A549 (cell line): ENCODE measurements around the gene DCXR. TPM values are rescaled to one million over a fixed set of nuclear protein-coding genes. Genes with fewer than 3 reads are reported as not detected.

ENCODE experiments used
- ATAC-seq, 2 experiments: fragments of 200-7000 bp in 1 of 2; fragments of >200 bp in 1 of 2; cut with Nextera tagmentation in 1 of 2; cut with Tn5 transposase in 1 of 2; 3 replicates each; pipeline versions ENCODE4 v1.8.0 to v1.9.1; 2018 to 2020; ENCODE audit warnings: mild to moderate bottlenecking in 1 of 2, moderate library complexity in 1 of 2
- CTCF ChIA-PET: fragments of 300-600 bp; sonication (Branson Sonifier 250); formaldehyde crosslinking; extraction: SDS; loops from one replicate; lab custom pipeline; 2021; ENCODE audit warnings: antibody characterized with exemption, inconsistent platforms; lab: Yijun Ruan, JAX
- POLR2A ChIA-PET: fragments of 350-600 bp; formaldehyde crosslinking; extraction: SDS; loops from one replicate; lab custom pipeline; 2021; ENCODE audit warnings: antibody characterized with exemption, inconsistent platforms; lab: Yijun Ruan, JAX
- DNase-seq, 2 experiments: peaks; one replicate each; pipeline versions ENCODE4 v3.0.0 to v3.0.0-alpha.2; 2011 to 2016; ENCODE audit warnings: low read depth in 1 of 2, low spot score in 1 of 2
- FAIRE-seq: peaks from 2 replicates; lab custom pipeline; 2011; peaks lifted over from hg19 to GRCh38; lab: Jason Lieb, UNC
- H3K27ac ChIP-seq, 2 experiments: fragments of >200 bp; sonication (Bioruptor Twin); formaldehyde crosslinking; 3 replicates each; pipeline ENCODE4 v1.5.1; 2016 to 2017
- H3K4me1 ChIP-seq: fragments of >200 bp; sonication (Bioruptor Twin); formaldehyde crosslinking; 3 replicates; pipeline ENCODE4 v1.6.1; 2016
- H3K4me2 ChIP-seq: fragments of >200 bp; sonication (Bioruptor Twin); formaldehyde crosslinking; 3 replicates; pipeline ENCODE4 v1.6.1; 2016
- H3K4me3 ChIP-seq: fragments of >200 bp; sonication (Bioruptor Twin); formaldehyde crosslinking; 3 replicates; pipeline ENCODE4 v1.5.1; 2016
- H3K9me3 ChIP-seq: fragments of >200 bp; sonication (Bioruptor Twin); formaldehyde crosslinking; 3 replicates; pipeline ENCODE4 v1.6.1; 2016
- ATOH8 ChIP-seq: fragments of 250-450 bp; sonication (Bioruptor Pico); IDR thresholded peaks from 2 replicates; pipeline ENCODE4 v1.5.0; 2020; ENCODE audit warnings: low read depth, mild to moderate bottlenecking, moderate library complexity
- BCL3 ChIP-seq: fragments of >200 bp; sonication (Bioruptor Twin); formaldehyde crosslinking; IDR thresholded peaks from 3 replicates; pipeline ENCODE4 v1.6.1; 2016
- CHD4 ChIP-seq: fragments of 200-600 bp; sonication (generic); IDR thresholded peaks from 2 replicates; pipeline ENCODE4 v1.6.1; 2016; ENCODE audit warnings: antibody characterized with exemption, mild to moderate bottlenecking, borderline replicate concordance
- CTCF ChIP-seq: fragments of >200 bp; sonication (Bioruptor Twin); formaldehyde crosslinking; IDR thresholded peaks from 3 replicates; pipeline ENCODE4 v1.5.1; 2016
- EHMT2 ChIP-seq: fragments of 200-600 bp; sonication (generic); IDR thresholded peaks from 2 replicates; pipeline ENCODE4 v1.6.1; 2016; ENCODE audit warnings: antibody characterized with exemption, low read depth, mild to moderate bottlenecking, moderate library complexity
- ELK1 ChIP-seq: fragments of 150-350 bp; IDR thresholded peaks from 2 replicates; pipeline ENCODE4 v1.6.1; 2014; ENCODE audit warnings: low read depth, mild to moderate bottlenecking, low read length
- ESRRA ChIP-seq: fragments of 150-350 bp; IDR thresholded peaks from 2 replicates; pipeline ENCODE4 v1.6.1; 2014; ENCODE audit warnings: mild to moderate bottlenecking, low read length, borderline replicate concordance
- FOSB ChIP-seq: fragments of 250-450 bp; sonication (Bioruptor Pico); IDR thresholded peaks from 2 replicates; pipeline ENCODE4 v1.5.0; 2020; ENCODE audit warnings: mild to moderate bottlenecking, moderate library complexity
- FOXS1 ChIP-seq: fragments of 250-450 bp; sonication (Bioruptor Pico); IDR thresholded peaks from 2 replicates; pipeline ENCODE4 v1.5.0; 2020; ENCODE audit warnings: mild to moderate bottlenecking, moderate library complexity
- HMGXB4 ChIP-seq: fragments of 250-450 bp; sonication (Bioruptor Pico); IDR thresholded peaks from 2 replicates; pipeline ENCODE4 v1.5.0; 2021; ENCODE audit warnings: mild to moderate bottlenecking, moderate library complexity, borderline replicate concordance
- NR3C1 ChIP-seq: fragments of >200 bp; sonication (Bioruptor Twin); formaldehyde crosslinking; IDR thresholded peaks from 3 replicates; pipeline ENCODE4 v1.6.1; 2017
- PBX3 ChIP-seq: IDR thresholded peaks from 2 replicates; pipeline ENCODE4 v1.6.1; 2012
- POLR2A ChIP-seq: IDR thresholded peaks from 2 replicates; pipeline ENCODE4 v1.6.1; 2012; ENCODE audit warnings: mild to moderate bottlenecking, low read length
- RCOR1 ChIP-seq: fragments of 150-350 bp; IDR thresholded peaks from 2 replicates; pipeline ENCODE4 v1.6.1; 2014; ENCODE audit warnings: antibody characterized with exemption, low read length, low read depth
- REST ChIP-seq: fragments of 200-600 bp; sonication (generic); IDR thresholded peaks from 2 replicates; pipeline ENCODE4 v1.6.1; 2016; ENCODE audit warnings: antibody characterized with exemption, mild to moderate bottlenecking, moderate library complexity
- RFX5 ChIP-seq: fragments of 450-650 bp; IDR thresholded peaks from 2 replicates; pipeline ENCODE4 v1.7.1; 2014; ENCODE audit warnings: antibody characterized with exemption, mild to moderate bottlenecking, moderate library complexity
- SMC3 ChIP-seq: fragments of >200 bp; sonication (Bioruptor Twin); formaldehyde crosslinking; IDR thresholded peaks from 3 replicates; pipeline ENCODE4 v1.6.1; 2018; ENCODE audit warnings: inconsistent platforms
- SREBF2 ChIP-seq: fragments of 450-650 bp; IDR thresholded peaks from 2 replicates; pipeline ENCODE4 v1.6.1; 2014; ENCODE audit warnings: mild to moderate bottlenecking, moderate library complexity
- TP53 ChIP-seq: fragments of 250-450 bp; sonication (Bioruptor Pico); IDR thresholded peaks from 2 replicates; pipeline ENCODE4 v1.5.0; 2021; ENCODE audit warnings: mild to moderate bottlenecking, moderate library complexity
- ZC3H11A ChIP-seq: fragments of 450-650 bp; IDR thresholded peaks from 2 replicates; pipeline ENCODE4 v1.6.1; 2014; ENCODE audit warnings: antibody characterized with exemption, mild to moderate bottlenecking
- WGBS: methylation state at CpG from one replicate; pipeline ENCODE4 v1.1.6; 2017; ENCODE audit errors: missing lambda C conversion rate; 5-methylcytosine and 5-hydroxymethylcytosine counted together
- polyA plus RNA-seq, 4 experiments: library from polyadenylated mRNA; depleted of rRNA in 3 of 4; stranded (reverse); fragments of >200 nt; fragmentation: RNase III in 1 of 4; extraction: RNeasy Plus Mini Kit Qiagen cat#74134 plus additional on column Dnase treatment in 1 of 4; gene quantifications; 2 replicates in 3 of 4; 3 replicates in 1 of 4; pipeline ENCODE4 v1.2.3, GENCODE V29; 2011 to 2017

DCXR gene
- polyA plus RNA-seq, 2 of the 4 experiments (the other 2 are of a cell fraction), result 39.3 to 70.7 TPM

- CTCF ChIA-PET, result interaction anchor here (1.0 to 33.2 kb wide), 13 partner anchors 8 to 139 kb away, joined by 3 to 794 read pairs (median 5); partner anchors contain the start of genes MAFG, NOTUM, PYCR1 and RAC3
- WGBS, result 87% methylated on average over 23 of the region's 24 CpGs
- no peak overlapping the region for H3K4me2 ChIP-seq
- POLR2A ChIA-PET, result no interaction called here
- no peak for FAIRE-seq
- H3K4me1 ChIP-seq, result peaks cover 17% of the 10 kb centered on the region; the same call in 2 of the 3 replicates
- no peak for ATAC-seq
- H3K27ac ChIP-seq, result no peak overlapping the region
- TF ChIP-seq CHD4, result no peak
- no peak for TF ChIP-seq CTCF
- TF ChIP-seq POLR2A, result no peak
- no peak for TF ChIP-seq TP53 (CRISPR knock-in tag)
- no peak for TF ChIP-seq FOXS1 (CRISPR knock-in tag)
- no peak for TF ChIP-seq ZC3H11A
- no peak for TF ChIP-seq RFX5
- no peak for TF ChIP-seq BCL3
- TF ChIP-seq ELK1, result no peak
- TF ChIP-seq SMC3, result no peak
- no peak for TF ChIP-seq ATOH8 (CRISPR knock-in tag)
- TF ChIP-seq NR3C1, result no peak
- TF ChIP-seq FOSB (CRISPR knock-in tag), result no peak
- no peak for TF ChIP-seq PBX3
- no peak for TF ChIP-seq SREBF2
- TF ChIP-seq ESRRA, result no peak
- TF ChIP-seq REST, result no peak
- TF ChIP-seq EHMT2, result no peak
- no peak for TF ChIP-seq RCOR1
- no peak for TF ChIP-seq HMGXB4 (CRISPR knock-in tag)
- TF ChIP-seq, all 56 proteins: peak for 0
- no peak overlapping the region for H3K4me3 ChIP-seq
- no peaks in the 10 kb centered on the region for H3K9me3 ChIP-seq
- no peak for DNase-seq
Measured at GRCh38 chr17:82015311-82015971, 22.1 kb downstream of the DCXR start.
